Suppressor macrophage treated with lipopolysaccharide for 4 hours (primary cell): ENCODE measurements around the gene SLC35D1.
A peak's percentile ranks its signal among the peaks of the same experiment; 100 is the strongest.
"Not testable (repeated sequence)": the region's sequence is repeated elsewhere in the genome, so short reads cannot be mapped to it uniquely, and the experiment has no call there.

Experiments
- DNase-seq: peaks from one replicate; pipeline ENCODE4 v3.0.0-alpha.2; 2020

Gene SLC35D1

DNA sequence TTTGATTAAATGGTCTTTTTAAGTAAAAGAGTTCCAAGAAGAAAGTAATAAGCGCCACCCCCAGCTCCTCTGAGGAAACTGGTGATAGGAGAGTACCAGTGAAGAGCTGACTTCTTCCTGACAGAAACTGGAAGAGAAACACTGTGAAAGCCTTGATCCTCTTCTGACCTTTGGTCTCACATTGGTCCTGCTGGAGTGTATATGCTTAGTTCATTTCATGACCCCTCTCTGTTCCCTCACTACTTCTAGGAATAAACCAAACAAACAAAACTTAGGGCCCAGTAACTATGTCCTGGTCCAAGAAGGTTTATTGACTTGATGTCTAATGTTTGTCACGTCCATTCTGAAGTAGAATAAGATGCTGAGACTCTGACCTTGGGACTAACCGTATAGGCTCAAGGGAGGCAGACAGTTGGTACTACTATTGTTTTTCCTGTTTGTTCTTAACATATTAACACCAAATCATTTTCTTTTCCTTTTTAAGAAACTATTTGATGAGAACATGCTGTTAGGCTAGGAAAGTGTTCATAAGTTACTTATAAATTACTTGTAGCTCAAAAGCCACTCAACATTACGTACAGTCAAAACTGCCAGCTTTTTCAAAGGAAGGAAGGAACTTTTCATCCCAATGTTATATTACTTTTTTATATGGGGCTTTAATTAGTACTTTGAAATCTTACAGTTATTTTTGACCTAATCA is 71.2 kb downstream of the SLC35D1 start:
- DNase-seq, result peak; percentile 11

DNA sequence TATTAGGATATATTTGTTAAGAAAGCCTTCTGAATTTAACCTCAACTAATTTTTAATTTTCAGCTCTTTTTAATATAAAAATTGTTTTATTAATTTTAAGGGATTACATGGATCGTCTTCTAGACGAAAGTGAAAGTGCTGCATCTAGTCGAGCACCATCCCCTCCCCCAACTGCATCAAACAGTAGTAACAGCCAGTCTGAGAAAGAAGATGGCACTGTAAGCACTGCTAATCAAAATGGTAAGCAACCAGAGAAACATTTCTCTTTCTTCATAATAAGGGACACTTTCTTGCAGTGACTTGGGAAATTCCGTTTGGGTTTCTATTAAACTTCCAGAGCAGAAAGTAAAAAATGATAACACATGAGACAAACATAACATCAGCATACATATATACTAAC is 72.3 kb downstream of the SLC35D1 start:
- DNase-seq, result peak; percentile 19

DNA sequence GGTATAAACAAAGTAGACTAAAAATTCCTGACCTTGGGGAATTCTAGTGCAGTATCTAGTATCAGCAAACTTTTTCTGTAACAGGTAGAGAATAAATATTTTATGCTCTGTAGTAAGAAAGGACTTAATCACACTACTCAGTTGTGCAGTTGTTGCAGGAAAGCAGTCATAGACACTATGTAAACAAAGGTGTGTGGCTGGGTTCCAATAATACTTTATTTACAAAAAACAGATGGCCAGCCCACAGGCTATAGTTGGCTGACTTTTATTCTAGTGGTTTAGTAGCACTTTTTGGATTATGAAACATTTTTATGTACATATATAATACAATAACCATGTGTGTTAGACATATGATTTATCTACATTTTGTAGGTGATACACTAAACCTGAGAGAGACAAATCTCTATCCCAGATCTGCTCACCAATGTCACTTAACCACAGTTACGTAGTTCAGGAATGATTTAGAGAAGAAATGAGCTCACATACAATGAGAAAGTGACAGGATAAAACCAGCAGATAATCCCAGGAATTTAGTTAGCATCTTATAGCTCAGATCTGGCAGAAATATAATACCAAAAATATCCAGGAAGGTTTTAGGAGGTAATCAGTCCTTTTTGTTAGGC is 73.1 kb downstream of the SLC35D1 start:
- no peak for DNase-seq

DNA sequence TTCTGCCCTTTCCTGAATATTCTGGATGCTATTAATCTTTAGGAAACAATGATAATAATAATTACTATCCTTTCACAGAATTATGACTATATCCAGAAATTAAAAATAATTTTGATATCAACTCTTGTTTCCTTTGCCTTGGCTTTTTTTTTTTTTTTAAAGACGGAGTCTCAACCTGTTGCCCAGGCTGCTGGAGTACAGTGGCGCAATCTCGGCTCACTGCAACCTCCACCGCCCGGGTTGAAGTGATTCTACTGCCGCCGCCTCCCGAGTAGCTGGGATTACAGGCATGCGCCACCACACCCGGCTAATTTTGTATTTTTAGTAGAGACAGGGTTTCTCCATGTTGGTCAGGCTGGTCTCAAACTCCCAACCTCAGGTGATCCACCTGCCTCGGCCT is 74.3 kb downstream of the SLC35D1 start:
- DNase-seq, result not testable (repeated sequence)

DNA sequence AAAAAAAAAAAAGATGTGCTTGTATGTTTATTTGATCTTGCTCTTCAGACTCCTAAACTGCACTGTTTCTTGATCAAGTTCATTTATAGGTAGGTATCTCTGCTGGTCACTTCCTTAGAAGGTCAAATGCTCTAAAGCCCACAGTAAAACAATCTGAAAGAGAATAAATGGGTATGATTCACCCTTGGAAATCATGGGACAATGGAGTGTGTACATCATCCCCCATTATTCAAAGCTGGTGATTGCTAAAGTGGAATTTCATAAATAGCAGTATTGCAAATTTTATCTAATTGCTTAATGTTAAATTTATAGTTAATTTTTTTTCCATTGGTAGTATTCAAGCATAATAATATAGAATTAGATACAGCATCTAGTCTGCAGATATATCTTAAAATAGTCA is 75.7 kb downstream of the SLC35D1 start:
- peak; percentile 5 for DNase-seq

DNA sequence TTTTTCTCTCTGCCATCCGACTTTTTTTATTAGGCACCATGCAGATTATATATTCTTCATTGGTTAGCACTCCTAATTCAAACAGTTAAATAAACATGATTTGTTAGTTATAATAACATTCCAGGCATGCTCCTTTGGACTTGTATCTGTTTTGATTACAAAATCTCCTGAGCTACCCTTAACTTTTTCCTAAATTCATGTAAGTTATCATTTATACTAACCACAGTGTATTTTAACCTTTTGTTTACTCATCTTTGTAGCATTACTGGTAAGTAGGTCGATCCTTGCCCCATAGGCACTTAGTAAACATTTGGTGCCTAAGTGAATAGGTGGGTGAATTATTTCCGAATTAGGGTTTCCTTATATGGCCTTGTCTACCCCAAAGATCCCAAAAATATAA is 85.4 kb downstream of the SLC35D1 start:
- DNase-seq, result no peak

DNA sequence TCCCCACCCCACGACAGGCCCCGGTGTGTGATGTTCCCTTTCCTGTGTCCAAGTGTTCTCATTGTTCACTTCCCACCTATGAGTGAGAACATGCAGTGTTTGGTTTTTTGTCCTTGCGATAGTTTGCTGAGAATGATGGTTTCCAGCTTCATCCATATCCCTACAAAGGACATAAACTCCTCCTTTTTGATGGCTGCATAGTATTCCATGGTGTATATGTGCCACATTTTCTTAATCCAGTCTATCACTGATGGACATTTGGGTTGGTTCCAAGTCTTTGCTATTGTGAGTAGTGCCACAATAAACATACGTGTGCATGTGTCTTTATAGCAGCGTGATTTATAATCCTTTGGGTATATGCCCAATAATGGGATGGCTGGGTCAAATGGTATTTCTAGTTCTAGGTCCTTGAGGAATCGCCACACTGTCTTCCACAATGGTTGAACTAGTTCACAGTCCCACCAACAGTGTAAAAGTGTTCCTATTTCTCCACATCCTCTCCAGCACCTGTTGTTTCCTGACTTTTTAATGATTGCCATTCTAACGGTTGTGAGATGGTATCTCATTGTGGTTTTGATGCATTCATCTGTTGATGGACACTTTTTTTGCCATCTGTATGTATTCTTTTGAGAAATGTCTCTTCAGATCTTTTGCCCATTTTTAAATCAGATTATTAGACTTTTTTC is 87.6 kb downstream of the SLC35D1 start:
- DNase-seq, result not testable (repeated sequence)

DNA sequence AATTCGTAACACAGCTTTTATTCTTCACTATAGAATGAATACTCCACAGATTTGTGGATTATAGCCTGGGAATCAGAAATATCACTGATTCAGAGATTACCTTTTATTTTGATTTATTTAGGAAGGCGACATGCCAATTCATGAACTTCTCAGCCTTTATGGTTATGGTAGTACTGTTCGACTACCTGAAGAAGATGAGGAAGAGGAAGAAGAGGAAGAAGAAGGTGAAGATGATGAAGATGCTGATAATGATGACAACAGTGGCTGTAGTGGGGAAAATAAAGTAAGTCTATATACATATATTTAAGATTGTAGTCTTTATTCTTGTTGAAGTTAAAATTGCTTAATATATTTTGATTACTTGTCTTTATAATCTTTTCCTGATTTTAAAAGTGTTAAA is 96.0 kb downstream of the SLC35D1 start:
- DNase-seq, result no peak

DNA sequence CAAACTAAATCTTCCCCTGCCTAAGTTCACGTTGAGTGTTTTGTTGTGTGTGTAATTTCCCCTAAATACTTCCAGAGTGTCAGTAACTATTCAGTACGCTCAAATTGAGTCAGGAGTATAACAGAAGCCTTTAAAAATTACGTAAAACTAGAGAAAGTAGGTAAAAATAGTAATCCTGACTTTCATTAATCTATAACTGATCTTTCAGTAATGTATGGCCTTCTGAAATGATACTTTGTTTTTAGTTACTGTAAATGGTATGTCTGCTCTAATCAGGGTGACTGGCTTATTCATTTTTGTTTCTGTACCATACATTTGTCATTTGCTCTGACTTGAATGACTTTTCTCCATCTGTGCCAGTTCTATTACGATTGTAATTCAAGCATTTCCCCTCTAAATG is 99.7 kb downstream of the SLC35D1 start:
- no peak for DNase-seq

DNA sequence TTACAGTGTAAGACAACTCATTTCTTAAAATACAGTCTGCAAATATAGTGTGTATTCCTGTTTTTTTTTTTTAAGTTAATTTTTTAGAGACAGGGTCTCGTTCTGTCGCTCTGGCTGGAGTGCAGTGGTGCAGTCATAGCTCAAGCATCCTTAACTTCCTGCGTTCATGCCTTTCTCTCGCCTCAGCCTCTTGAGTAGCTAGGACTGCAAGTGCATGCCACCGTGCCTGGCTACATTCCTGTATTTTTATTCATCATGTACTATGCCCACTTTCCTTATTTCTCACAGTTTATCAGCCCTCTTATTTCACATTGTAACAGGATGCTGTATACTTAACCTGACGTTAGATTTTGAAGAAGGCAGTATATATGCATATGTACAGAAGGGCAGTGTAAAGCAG is 102.4 kb downstream of the SLC35D1 start:
- DNase-seq, result no peak
